ENCODE data around the gene CASZ1.

The CASZ1 gene

GRCh38 chr1:10816743-10817369 is 20.4 kb upstream of the CASZ1 start:
- DNase-seq (ENCODE audit: low spot score in 2 of 2) (no peak), ATAC-seq (replicated peaks; ENCODE audit: extremely low read depth, poor library complexity, severe bottlenecking) (no peak)
- Mint-ChIP-seq H3K27ac (ENCODE audit: low read depth) (no peak overlapping the region), H3K9me3 (no peaks in the 10 kb centered on the region), H3K36me3 (ENCODE audit: insufficient read depth) (no peaks in the 10 kb centered on the region), H3K27me3 (peaks cover 72% of the 10 kb centered on the region), H3K4me3 (no peak overlapping the region), H3K4me1 (no peaks in the 10 kb centered on the region)

- H3K4me1 Mint-ChIP-seq, result no peaks in the 10 kb centered on the region
- ATAC-seq (replicated peaks; ENCODE audit: extremely low read depth, poor library complexity, severe bottlenecking), result no peak
- no peaks in the 10 kb centered on the region for H3K9me3 Mint-ChIP-seq
- peaks cover 71% of the 10 kb centered on the region for H3K27me3 Mint-ChIP-seq
- no peak for DNase-seq (ENCODE audit: low spot score in 2 of 2)
- H3K27ac Mint-ChIP-seq (ENCODE audit: low read depth), result no peak overlapping the region
- H3K36me3 Mint-ChIP-seq (ENCODE audit: insufficient read depth), result no peaks in the 10 kb centered on the region
- no peak overlapping the region for H3K4me3 Mint-ChIP-seq
Observed at GRCh38 chr1:10816233-10816632, 19.8 kb upstream of the CASZ1 start.

- no peak for ATAC-seq (replicated peaks; ENCODE audit: extremely low read depth, poor library complexity, severe bottlenecking)
- Mint-ChIP-seq H3K4me3 (no peak overlapping the region), H3K36me3 (ENCODE audit: insufficient read depth) (no peaks in the 10 kb centered on the region), H3K27me3 (peaks cover 71% of the 10 kb centered on the region), H3K27ac (ENCODE audit: low read depth) (no peak overlapping the region), H3K4me1 (no peaks in the 10 kb centered on the region), H3K9me3 (no peaks in the 10 kb centered on the region)
- no peak for DNase-seq (ENCODE audit: low spot score in 2 of 2)
Observed at GRCh38 chr1:10815858-10816195, 19.4 kb upstream of the CASZ1 start.

- ATAC-seq (replicated peaks; ENCODE audit: extremely low read depth, poor library complexity, severe bottlenecking) (no peak), DNase-seq (ENCODE audit: low spot score in 2 of 2) (no peak)
- H3K4me1 Mint-ChIP-seq, result no peaks in the 10 kb centered on the region
- H3K27me3 Mint-ChIP-seq, result peaks cover 71% of the 10 kb centered on the region
- H3K9me3 Mint-ChIP-seq, result no peaks in the 10 kb centered on the region
- H3K4me3 Mint-ChIP-seq, result no peak overlapping the region
- no peak overlapping the region for H3K27ac Mint-ChIP-seq (ENCODE audit: low read depth)
- H3K36me3 Mint-ChIP-seq (ENCODE audit: insufficient read depth), result no peaks in the 10 kb centered on the region
Observed at GRCh38 chr1:10814976-10815857, 18.8 kb upstream of the CASZ1 start.

GRCh38 chr1:10814312-10814711 is 17.9 kb upstream of the CASZ1 start:
- ATAC-seq (replicated peaks; ENCODE audit: extremely low read depth, poor library complexity, severe bottlenecking) (no peak), DNase-seq (ENCODE audit: low spot score in 2 of 2) (no peak)
- Mint-ChIP-seq H3K27ac (ENCODE audit: low read depth) (no peak overlapping the region), H3K4me1 (no peaks in the 10 kb centered on the region), H3K9me3 (no peaks in the 10 kb centered on the region), H3K27me3 (peaks cover 68% of the 10 kb centered on the region), H3K4me3 (no peak overlapping the region), H3K36me3 (ENCODE audit: insufficient read depth) (no peaks in the 10 kb centered on the region)

GRCh38 chr1:10813799-10814198 is 17.4 kb upstream of the CASZ1 start:
- no peak overlapping the region for H3K4me3 Mint-ChIP-seq
- H3K27me3 Mint-ChIP-seq, result peaks cover 68% of the 10 kb centered on the region
- no peaks in the 10 kb centered on the region for H3K4me1 Mint-ChIP-seq
- H3K36me3 Mint-ChIP-seq (ENCODE audit: insufficient read depth), result no peaks in the 10 kb centered on the region
- H3K27ac Mint-ChIP-seq (ENCODE audit: low read depth), result no peak overlapping the region
- no peak for ATAC-seq (replicated peaks; ENCODE audit: extremely low read depth, poor library complexity, severe bottlenecking)
- no peak for DNase-seq (ENCODE audit: low spot score in 2 of 2)
- no peaks in the 10 kb centered on the region for H3K9me3 Mint-ChIP-seq

GRCh38 chr1:10812387-10812915 is 16.0 kb upstream of the CASZ1 start:
- Mint-ChIP-seq H3K27me3 (peaks cover 78% of the 10 kb centered on the region), H3K36me3 (ENCODE audit: insufficient read depth) (no peaks in the 10 kb centered on the region), H3K27ac (ENCODE audit: low read depth) (no peak overlapping the region), H3K9me3 (no peaks in the 10 kb centered on the region), H3K4me1 (no peaks in the 10 kb centered on the region), H3K4me3 (no peak overlapping the region)
- no peak for ATAC-seq (replicated peaks; ENCODE audit: extremely low read depth, poor library complexity, severe bottlenecking)
- no peak for DNase-seq (ENCODE audit: low spot score in 2 of 2)

GRCh38 chr1:10808441-10808840 is 12.0 kb upstream of the CASZ1 start:
- H3K9me3 Mint-ChIP-seq, result no peaks in the 10 kb centered on the region
- no peak overlapping the region for H3K4me3 Mint-ChIP-seq
- H3K4me1 Mint-ChIP-seq, result no peaks in the 10 kb centered on the region
- H3K36me3 Mint-ChIP-seq (ENCODE audit: insufficient read depth), result no peaks in the 10 kb centered on the region
- H3K27ac Mint-ChIP-seq (ENCODE audit: low read depth), result no peak overlapping the region
- H3K27me3 Mint-ChIP-seq, result peaks cover 83% of the 10 kb centered on the region
- no peak for ATAC-seq (replicated peaks; ENCODE audit: extremely low read depth, poor library complexity, severe bottlenecking)
- no peak for DNase-seq (ENCODE audit: low spot score in 2 of 2)

- Mint-ChIP-seq H3K9me3 (no peaks in the 10 kb centered on the region), H3K4me3 (no peak overlapping the region), H3K36me3 (ENCODE audit: insufficient read depth) (no peaks in the 10 kb centered on the region), H3K27me3 (peaks cover 85% of the 10 kb centered on the region), H3K27ac (ENCODE audit: low read depth) (no peak overlapping the region), H3K4me1 (no peaks in the 10 kb centered on the region)
- ATAC-seq (replicated peaks; ENCODE audit: extremely low read depth, poor library complexity, severe bottlenecking), result no peak
- DNase-seq (ENCODE audit: low spot score in 2 of 2), result no peak
Observed at GRCh38 chr1:10806966-10807365, 10.5 kb upstream of the CASZ1 start.

GRCh38 chr1:10803971-10804820 is 7.8 kb upstream of the CASZ1 start:
- ATAC-seq (replicated peaks; ENCODE audit: extremely low read depth, poor library complexity, severe bottlenecking), result no peak
- H3K36me3 Mint-ChIP-seq (ENCODE audit: insufficient read depth), result no peaks in the 10 kb centered on the region
- H3K27me3 Mint-ChIP-seq, result peaks cover 88% of the 10 kb centered on the region
- H3K9me3 Mint-ChIP-seq, result no peaks in the 10 kb centered on the region
- no peak overlapping the region for H3K4me3 Mint-ChIP-seq
- H3K4me1 Mint-ChIP-seq, result no peaks in the 10 kb centered on the region
- DNase-seq (ENCODE audit: low spot score in 2 of 2), result no peak
- no peak overlapping the region for H3K27ac Mint-ChIP-seq (ENCODE audit: low read depth)

GRCh38 chr1:10802944-10803715 is 6.7 kb upstream of the CASZ1 start:
- ATAC-seq (replicated peaks; ENCODE audit: extremely low read depth, poor library complexity, severe bottlenecking) (no peak), DNase-seq (ENCODE audit: low spot score in 2 of 2) (no peak)
- H3K9me3 Mint-ChIP-seq, result no peaks in the 10 kb centered on the region
- H3K4me1 Mint-ChIP-seq, result no peaks in the 10 kb centered on the region
- H3K27me3 Mint-ChIP-seq, result peaks cover 88% of the 10 kb centered on the region
- H3K4me3 Mint-ChIP-seq, result no peak overlapping the region
- no peaks in the 10 kb centered on the region for H3K36me3 Mint-ChIP-seq (ENCODE audit: insufficient read depth)
- no peak overlapping the region for H3K27ac Mint-ChIP-seq (ENCODE audit: low read depth)

- no peaks in the 10 kb centered on the region for H3K36me3 Mint-ChIP-seq (ENCODE audit: insufficient read depth)
- DNase-seq (ENCODE audit: low spot score in 2 of 2) (no peak), ATAC-seq (replicated peaks; ENCODE audit: extremely low read depth, poor library complexity, severe bottlenecking) (no peak)
- no peaks in the 10 kb centered on the region for H3K9me3 Mint-ChIP-seq
- no peak overlapping the region for H3K27ac Mint-ChIP-seq (ENCODE audit: low read depth)
- H3K27me3 Mint-ChIP-seq, result peaks cover 76% of the 10 kb centered on the region
- no peaks in the 10 kb centered on the region for H3K4me1 Mint-ChIP-seq
- no peak overlapping the region for H3K4me3 Mint-ChIP-seq
Observed at GRCh38 chr1:10800778-10801177, 4.3 kb upstream of the CASZ1 start.
